Thyroid gland (tissue), 4 donors: ENCODE data around the gene NIPBL.

Experiments used
- POLR2A ChIP-seq, 2 donors: fragments of 450-650 bp; IDR thresholded peaks; one replicate each; pipeline ENCODE4 v1.6.1; 2017; ENCODE audit warnings: antibody characterized with exemption in 2 of 2, mild to moderate bottlenecking in 2 of 2, moderate library complexity in 1 of 2
- TF ChIP-seq, protein P1 (sequence below), 6 experiments: fragments of 200-600 bp in 3 of 6; fragments of 450-650 bp in 3 of 6; sonication (generic) in 3 of 6; IDR thresholded peaks; one replicate each; pipeline ENCODE4 v1.5.1; 2016 to 2019; ENCODE audit warnings: antibody characterized with exemption in 6 of 6, mild to moderate bottlenecking in 2 of 6, inconsistent platforms in 1 of 6, moderate library complexity in 1 of 6

DNA sequence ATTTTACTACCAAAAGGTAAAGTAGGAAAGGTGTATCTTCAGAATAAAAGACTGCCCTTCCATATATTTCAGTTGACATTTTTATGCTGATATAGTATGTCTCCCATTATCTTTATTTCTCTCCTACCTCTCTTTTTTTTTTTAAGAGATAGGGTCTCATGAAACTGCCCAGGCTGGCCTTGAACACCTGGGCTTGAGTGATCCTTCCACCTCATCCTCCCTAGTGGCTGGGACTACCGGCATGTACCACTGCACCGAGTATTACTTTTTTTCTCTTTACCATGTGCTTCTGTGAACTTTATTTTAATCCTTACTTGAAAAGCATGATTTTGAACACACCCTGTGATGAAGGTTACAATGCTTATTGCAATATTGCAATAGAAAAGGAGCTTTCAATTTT is 42.7 kb downstream of the NIPBL start:
- TF ChIP-seq, protein P1, sequence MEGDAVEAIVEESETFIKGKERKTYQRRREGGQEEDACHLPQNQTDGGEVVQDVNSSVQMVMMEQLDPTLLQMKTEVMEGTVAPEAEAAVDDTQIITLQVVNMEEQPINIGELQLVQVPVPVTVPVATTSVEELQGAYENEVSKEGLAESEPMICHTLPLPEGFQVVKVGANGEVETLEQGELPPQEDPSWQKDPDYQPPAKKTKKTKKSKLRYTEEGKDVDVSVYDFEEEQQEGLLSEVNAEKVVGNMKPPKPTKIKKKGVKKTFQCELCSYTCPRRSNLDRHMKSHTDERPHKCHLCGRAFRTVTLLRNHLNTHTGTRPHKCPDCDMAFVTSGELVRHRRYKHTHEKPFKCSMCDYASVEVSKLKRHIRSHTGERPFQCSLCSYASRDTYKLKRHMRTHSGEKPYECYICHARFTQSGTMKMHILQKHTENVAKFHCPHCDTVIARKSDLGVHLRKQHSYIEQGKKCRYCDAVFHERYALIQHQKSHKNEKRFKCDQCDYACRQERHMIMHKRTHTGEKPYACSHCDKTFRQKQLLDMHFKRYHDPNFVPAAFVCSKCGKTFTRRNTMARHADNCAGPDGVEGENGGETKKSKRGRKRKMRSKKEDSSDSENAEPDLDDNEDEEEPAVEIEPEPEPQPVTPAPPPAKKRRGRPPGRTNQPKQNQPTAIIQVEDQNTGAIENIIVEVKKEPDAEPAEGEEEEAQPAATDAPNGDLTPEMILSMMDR (IDR thresholded peaks at IDR 0.05), result no peak
- TF ChIP-seq POLR2A (IDR thresholded peaks at IDR 0.05), result no peak
